MG63 (cell line): ENCODE data around the gene PLD2. TPM values are rescaled to one million over a fixed set of nuclear protein-coding genes. Genes with fewer than 3 reads are reported as not detected.
"Not testable (repeated sequence)": the region's sequence is repeated elsewhere in the genome, so short reads cannot be mapped to it uniquely, and the experiment has no call there.

ENCODE experiments used
- DNase-seq: peaks from one replicate; pipeline ENCODE4 v3.0.0-alpha.2; 2020
- H3K27me3 ChIP-seq: fragments of 250-450 bp; sonication (Bioruptor Pico); 2 replicates; pipeline ENCODE4 v1.5.1; 2020; ENCODE audit warnings: mild to moderate bottlenecking, moderate library complexity
- H3K36me3 ChIP-seq: fragments of 250-450 bp; sonication (Bioruptor Pico); 2 replicates; pipeline ENCODE4 v1.5.1; 2020; ENCODE audit warnings: mild to moderate bottlenecking, moderate library complexity
- H3K4me3 ChIP-seq: fragments of 250-450 bp; sonication (Bioruptor Pico); 2 replicates; pipeline ENCODE4 v1.5.1; 2020; ENCODE audit warnings: mild to moderate bottlenecking, moderate library complexity
- H3K9me3 ChIP-seq: fragments of 250-450 bp; sonication (Bioruptor Pico); 2 replicates; pipeline ENCODE4 v1.5.1; 2020; ENCODE audit warnings: mild to moderate bottlenecking, moderate library complexity
- total RNA-seq: library from RNA; depleted of rRNA; stranded (reverse); fragments of >200 nt; shearing (Covaris generic); gene quantifications from 2 replicates; pipeline ENCODE4 v1.2.3, GENCODE V29; 2014; ENCODE audit warnings: low replicate concordance

PLD2 gene
- total RNA-seq, 1 experiment from 2014 or later: 5.8 TPM

DNA sequence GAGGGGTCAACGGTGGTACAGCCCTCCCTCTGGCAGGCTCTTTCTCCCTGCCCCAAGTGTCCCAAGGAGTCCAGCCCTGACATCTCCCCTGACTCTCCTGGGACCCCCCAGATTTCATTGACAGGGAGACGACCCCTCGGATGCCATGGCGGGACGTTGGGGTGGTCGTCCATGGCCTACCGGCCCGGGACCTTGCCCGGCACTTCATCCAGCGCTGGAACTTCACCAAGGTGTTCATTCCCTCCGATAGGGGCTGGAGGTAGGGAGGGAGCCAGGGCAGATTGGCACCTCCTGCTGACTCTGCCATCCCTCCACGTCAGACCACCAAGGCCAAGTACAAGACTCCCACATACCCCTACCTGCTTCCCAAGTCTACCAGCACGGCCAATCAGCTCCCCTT, 9.9 kb downstream of the PLD2 start:
- no peak for DNase-seq
- no peaks in the 10 kb centered on the region for H3K27me3 ChIP-seq
- no peak overlapping the region for H3K4me3 ChIP-seq
- H3K9me3 ChIP-seq: no peaks in the 10 kb centered on the region
- H3K36me3 ChIP-seq: no peaks in the 10 kb centered on the region

DNA sequence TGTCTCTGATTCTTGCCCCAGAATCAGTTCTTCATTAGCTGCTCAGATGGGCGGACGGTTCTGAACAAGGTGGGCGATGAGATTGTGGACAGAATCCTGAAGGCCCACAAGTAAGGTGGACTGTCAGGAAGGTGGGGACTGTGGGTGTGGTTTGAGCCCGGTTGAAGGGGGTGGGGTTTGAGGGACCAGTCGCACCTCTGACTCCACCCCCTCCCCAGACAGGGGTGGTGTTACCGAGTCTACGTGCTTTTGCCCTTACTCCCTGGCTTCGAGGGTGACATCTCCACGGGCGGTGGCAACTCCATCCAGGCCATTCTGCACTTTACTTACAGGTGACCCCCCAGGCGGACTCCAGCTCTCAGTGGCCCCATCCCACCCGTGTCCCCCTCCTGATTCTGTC, 11.3 kb downstream of the PLD2 start:
- Histone ChIP-seq H3K27me3 (no peaks in the 10 kb centered on the region), H3K4me3 (no peak overlapping the region), H3K36me3 (no peaks in the 10 kb centered on the region), H3K9me3 (no peaks in the 10 kb centered on the region)
- DNase-seq: no peak

DNA sequence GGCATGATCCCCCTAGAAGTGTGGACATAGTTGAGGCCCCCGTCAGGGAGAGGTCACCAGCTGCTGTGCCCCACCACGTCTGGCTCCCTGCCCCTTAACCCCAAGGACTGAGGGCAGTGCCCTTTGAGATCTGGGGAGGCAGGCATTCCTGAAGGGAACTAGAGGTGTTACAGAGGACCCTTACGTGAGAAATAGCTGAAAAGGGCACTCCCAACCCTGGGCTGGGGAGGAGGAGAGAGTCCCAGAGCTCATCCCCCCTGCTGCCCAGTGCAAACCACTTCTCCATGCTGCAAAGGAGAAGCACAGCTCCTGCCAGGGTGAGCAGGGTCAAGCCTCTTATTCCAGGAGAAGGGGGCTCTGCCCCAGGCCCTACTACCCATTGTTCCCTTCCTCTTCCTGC, 15.9 kb downstream of the PLD2 start:
- Histone ChIP-seq H3K9me3 (no peaks in the 10 kb centered on the region), H3K4me3 (no peak overlapping the region), H3K36me3 (no peaks in the 10 kb centered on the region), H3K27me3 (no peaks in the 10 kb centered on the region)
- DNase-seq: no peak

- H3K36me3 ChIP-seq: no peaks in the 10 kb centered on the region
- H3K27me3 ChIP-seq: no peaks in the 10 kb centered on the region
- no peak for DNase-seq
These were observed 16.6 kb downstream of the PLD2 start for GRCh38 chr17:4823373-4824089.

DNA sequence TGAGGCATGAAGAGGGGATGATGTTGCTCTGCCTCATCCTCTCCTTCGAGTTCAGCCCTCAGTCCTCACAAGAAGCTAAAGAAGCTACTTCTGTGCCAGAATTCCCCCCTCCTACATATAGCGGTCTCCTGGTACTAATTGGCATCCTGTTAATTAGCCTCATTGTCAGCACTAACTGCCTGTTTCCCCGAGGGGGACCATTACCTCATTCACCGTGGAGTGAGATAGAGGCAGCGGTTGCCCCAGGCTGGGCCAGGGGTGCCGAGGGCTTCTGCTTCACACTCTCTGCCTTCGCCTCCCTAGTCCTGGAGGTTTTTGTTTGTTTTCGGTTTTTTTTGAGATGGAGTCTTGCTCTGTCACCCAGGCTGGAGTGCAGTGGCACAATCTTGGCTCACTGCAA, 20.4 kb downstream of the PLD2 start:
- no peak overlapping the region for H3K4me3 ChIP-seq
- no peak for DNase-seq

More at GRCh38 chr17:4823373-4824089, 16.6 kb downstream of the PLD2 start:
- Histone ChIP-seq H3K4me3 (no peak overlapping the region), H3K9me3 (no peaks in the 10 kb centered on the region)

DNA sequence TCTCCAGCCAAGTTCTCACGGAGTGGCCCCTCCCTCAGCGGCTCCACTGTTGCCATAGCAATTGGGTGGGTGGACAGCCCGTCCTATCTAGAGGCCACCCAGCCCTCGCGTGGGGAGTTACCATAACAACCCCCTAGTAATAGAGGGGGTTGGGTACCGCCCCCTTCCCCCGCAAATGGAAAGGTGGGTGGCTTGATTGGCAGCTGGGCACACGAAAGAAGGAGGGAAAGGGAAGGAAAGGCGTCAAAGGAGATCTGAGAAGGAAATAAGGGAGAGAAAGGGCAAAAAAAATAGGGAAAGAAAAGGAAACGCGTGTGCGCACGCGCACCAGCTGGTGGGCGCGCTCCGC, 25.9 kb downstream of the PLD2 start:
- H3K9me3 ChIP-seq, DNase-seq, H3K27me3 ChIP-seq, H3K36me3 ChIP-seq: not testable (repeated sequence)
- peak overlapping the region; percentile 69 for H3K4me3 ChIP-seq

More for the DNA sequence above, 20.4 kb downstream of the PLD2 start:
- no peaks in the 10 kb centered on the region for H3K27me3 ChIP-seq
- no peaks in the 10 kb centered on the region for H3K36me3 ChIP-seq
- no peaks in the 10 kb centered on the region for H3K9me3 ChIP-seq

GRCh38 chr17:4833178-4833940, 26.4 kb downstream of the PLD2 start, which contains the start of gene MINK1:
TSS of gene MINK1 (plus strand) at chr17:4833340. CDS start at chr17:4833584, 244 bp downstream.
- no peaks in the 10 kb centered on the region for H3K9me3 ChIP-seq
- H3K27me3 ChIP-seq: no peaks in the 10 kb centered on the region
- peak within 1 kb of the TSS; percentile 69 for H3K4me3 ChIP-seq
- H3K36me3 ChIP-seq: no peaks in the 10 kb centered on the region
- DNase-seq: peak; percentile 76

DNA sequence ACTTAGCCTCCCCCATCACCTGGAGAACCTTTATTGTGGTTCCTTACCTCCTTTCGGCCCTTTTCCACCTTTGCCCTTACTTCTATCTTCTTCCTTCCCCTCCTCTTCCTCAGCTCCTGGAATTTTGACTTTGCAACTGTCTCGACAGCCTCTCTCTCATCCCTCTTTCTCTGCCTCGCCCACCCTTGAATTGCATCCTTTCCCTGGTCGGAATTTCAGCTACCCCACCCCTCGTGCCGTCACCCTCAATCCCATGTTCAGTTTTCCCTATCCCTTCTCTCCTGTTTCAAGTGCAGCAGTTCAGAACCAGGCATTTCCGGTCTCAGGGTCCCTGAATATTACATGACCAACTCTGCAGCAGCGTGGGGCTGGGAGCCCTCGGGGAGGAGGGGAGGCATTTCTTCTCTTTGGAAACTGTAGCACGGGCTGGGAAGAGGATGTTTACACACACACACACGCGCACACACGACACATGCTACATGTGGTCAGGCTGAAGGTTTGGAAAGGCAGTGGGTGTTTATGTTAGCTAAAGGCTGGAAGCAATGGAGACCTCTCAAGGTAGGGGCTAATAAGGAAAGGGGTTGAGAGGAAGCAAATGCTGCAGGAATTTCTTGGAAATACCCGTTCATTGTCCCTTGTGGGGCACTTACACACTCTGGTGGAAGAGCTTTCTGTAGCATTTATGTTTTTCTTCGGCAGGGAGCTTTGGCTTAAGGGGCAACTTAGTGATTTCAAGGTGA, 27.2 kb downstream of the PLD2 start:
- Histone ChIP-seq H3K36me3 (no peaks in the 10 kb centered on the region), H3K27me3 (no peaks in the 10 kb centered on the region), H3K9me3 (no peaks in the 10 kb centered on the region), H3K4me3 (peak overlapping the region; percentile 69)
- DNase-seq: peak; percentile 16

GRCh38 chr17:4834681-4835020, 27.7 kb downstream of the PLD2 start:
- Histone ChIP-seq H3K9me3 (no peaks in the 10 kb centered on the region), H3K36me3 (no peaks in the 10 kb centered on the region), H3K27me3 (no peaks in the 10 kb centered on the region), H3K4me3 (peak overlapping the region; percentile 69)
- DNase-seq: no peak

DNA sequence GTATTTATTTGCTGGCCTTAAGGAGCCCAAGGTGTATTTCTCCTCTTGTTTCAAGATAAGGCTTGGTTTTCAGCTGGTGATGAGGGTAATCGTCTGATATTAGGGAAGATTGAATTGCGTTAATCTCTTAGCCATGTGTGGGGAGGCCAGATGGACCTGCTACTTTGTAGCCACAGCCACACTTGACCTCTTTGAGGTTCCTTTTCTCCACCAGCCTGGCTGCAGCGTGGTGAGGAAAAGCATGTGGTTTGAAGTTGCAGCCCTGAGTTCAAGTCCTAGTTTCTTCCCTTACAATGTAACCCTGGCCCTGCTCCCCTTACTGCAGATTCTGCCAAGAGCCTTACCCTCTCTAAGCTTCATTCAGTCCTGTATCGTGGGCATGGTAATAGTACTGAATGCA, 29.3 kb downstream of the PLD2 start:
- Histone ChIP-seq H3K36me3 (no peaks in the 10 kb centered on the region), H3K4me3 (no peak overlapping the region), H3K27me3 (no peaks in the 10 kb centered on the region), H3K9me3 (no peaks in the 10 kb centered on the region)
- no peak for DNase-seq

DNA sequence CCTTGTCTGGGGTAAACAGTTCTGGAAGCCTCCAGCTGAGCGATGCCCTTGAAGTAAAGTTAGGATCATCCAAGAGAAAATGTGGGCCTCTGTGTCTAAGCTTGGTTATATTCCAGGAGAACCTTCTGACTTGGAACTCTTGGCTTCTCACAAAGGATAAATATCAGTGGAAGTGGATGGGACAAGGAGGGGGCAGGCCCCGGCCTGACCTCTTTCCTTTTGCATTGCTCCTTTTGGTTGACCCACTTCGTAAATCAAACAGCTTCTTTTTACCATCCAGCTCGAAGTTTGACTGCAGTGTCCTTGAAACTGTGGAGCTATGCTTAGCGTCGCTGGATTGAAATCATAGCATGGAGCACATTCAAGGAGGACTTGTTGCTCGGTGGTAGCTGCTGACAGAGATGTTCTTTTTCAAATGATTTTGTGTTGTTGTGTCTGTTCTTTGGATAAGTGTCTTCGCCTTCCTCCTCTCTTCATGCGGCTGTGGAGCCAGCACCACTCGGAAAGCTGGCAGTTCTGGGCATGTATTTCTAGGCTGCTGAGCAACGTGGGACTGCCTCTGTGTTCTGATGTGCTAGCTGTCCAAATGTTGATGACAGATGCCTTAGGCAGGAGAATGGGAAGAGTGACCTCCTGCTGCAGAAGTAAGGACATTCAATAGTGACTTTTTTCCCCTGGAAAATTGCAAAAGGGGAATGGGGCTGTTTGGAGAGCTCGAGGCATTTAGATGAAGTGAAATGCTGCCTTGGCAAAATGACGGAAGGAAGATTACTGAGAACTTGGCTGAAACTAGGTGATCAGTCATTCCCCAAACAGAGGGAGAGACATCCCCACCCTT, 30.7 kb downstream of the PLD2 start:
- no peaks in the 10 kb centered on the region for H3K9me3 ChIP-seq
- H3K27me3 ChIP-seq: no peaks in the 10 kb centered on the region
- no peaks in the 10 kb centered on the region for H3K36me3 ChIP-seq
- no peak overlapping the region for H3K4me3 ChIP-seq
- DNase-seq: no peak

GRCh38 chr17:4838309-4838785, 31.4 kb downstream of the PLD2 start:
- DNase-seq: no peak
- H3K4me3 ChIP-seq: no peak overlapping the region
- H3K36me3 ChIP-seq: no peaks in the 10 kb centered on the region
- H3K9me3 ChIP-seq: no peaks in the 10 kb centered on the region
- H3K27me3 ChIP-seq: no peaks in the 10 kb centered on the region

- no peak for DNase-seq
- H3K9me3 ChIP-seq: no peaks in the 10 kb centered on the region
- H3K36me3 ChIP-seq: no peaks in the 10 kb centered on the region
- no peaks in the 10 kb centered on the region for H3K27me3 ChIP-seq
- H3K4me3 ChIP-seq: no peak overlapping the region
These were observed 32.3 kb downstream of the PLD2 start for GRCh38 chr17:4839221-4839620.

DNA sequence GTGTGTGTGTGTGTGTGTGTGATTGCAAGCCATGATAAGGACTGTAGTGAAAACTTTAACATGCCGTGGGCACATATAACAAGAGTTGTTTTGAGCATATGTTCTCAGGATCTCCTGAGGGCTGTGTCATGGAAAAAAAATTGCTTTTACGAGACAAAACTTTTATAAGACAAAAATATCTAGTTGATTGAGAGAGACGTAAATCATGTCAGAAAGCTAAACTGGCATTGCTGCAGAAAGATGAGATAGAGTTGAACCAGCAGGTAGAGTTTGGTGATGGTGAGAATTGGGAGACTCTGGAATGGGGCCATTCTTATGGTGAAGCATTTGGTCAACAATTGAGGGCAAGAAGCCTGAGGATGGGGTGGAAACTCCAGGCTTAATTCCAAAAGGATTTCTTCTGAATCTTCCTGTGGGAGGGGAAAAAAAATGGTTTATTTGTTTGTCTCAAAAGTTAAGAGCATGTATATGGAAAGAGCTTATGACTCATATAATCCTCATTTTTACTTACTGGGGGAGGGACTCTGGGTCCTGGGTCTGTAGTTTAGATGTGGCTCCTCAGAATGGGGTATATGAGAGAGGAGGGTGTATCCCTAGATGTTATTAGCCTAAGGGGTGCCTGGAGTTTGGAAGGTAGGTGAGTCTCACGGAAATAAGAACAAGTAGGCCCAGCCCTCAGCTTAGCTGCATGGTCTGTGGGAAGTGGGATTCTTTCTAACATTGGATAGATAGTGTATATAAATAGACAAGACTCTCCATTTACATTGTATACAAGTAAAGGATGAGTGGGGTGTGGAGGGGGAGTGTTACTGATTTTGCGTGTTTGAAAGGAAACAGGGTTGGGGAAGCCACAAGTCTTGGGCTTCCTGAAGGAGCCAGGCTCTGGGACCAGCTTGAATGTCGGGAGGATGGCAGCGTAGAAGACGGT, 33.3 kb downstream of the PLD2 start:
- peak; percentile 17 for DNase-seq
- Histone ChIP-seq H3K9me3 (no peaks in the 10 kb centered on the region), H3K36me3 (no peaks in the 10 kb centered on the region)

DNA sequence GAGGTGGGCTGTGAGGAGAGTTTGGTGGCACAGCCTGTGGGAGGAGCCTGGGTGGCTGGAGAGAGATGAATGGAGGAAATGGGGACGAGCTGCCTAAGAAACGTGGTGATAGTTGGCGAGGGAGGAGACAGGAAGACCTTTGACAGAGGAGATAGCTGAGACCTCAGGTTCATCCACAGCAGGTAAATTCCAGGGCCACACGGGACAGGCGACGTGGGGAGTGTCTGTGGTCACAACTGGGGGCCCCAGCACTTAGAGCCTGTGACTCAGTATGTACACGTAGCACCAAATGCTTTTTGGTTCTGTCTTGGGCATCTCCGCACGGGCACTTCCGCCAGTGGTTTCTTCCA, 33.9 kb downstream of the PLD2 start:
- H3K27me3 ChIP-seq: no peaks in the 10 kb centered on the region
- no peak overlapping the region for H3K4me3 ChIP-seq
- no peaks in the 10 kb centered on the region for H3K9me3 ChIP-seq
- DNase-seq: no peak
- no peaks in the 10 kb centered on the region for H3K36me3 ChIP-seq

More for the DNA sequence above, 33.3 kb downstream of the PLD2 start:
- H3K4me3 ChIP-seq: no peak overlapping the region
- no peaks in the 10 kb centered on the region for H3K27me3 ChIP-seq

- no peaks in the 10 kb centered on the region for H3K9me3 ChIP-seq
- no peaks in the 10 kb centered on the region for H3K27me3 ChIP-seq
- no peak for DNase-seq
- no peaks in the 10 kb centered on the region for H3K36me3 ChIP-seq
- no peak overlapping the region for H3K4me3 ChIP-seq
These were observed 35.4 kb downstream of the PLD2 start for GRCh38 chr17:4842376-4842775.
